H1 (cell line): ENCODE results near the gene DNAH10. TPM values are rescaled to one million over a fixed set of nuclear protein-coding genes. Genes with fewer than 3 reads are reported as not detected.

Experiments
- CTCF ChIA-PET: fragments of 300-600 bp; sonication (Branson Sonifier 250); formaldehyde crosslinking; loops from one replicate; lab custom pipeline; 2021; ENCODE audit not compliant: partially characterized antibody; lab: Charles Lee
- POLR2A ChIA-PET: fragments of 300-600 bp; sonication (Branson Sonifier 250); formaldehyde crosslinking; loops from one replicate; lab custom pipeline; 2021; ENCODE audit warnings: inconsistent platforms; ENCODE audit not compliant: partially characterized antibody; lab: Charles Lee
- DNase-seq, 2 experiments: peaks; one replicate each; pipeline versions ENCODE4 v3.0.0 to v3.0.0-alpha.2; 2010 to 2022; ENCODE audit warnings: low spot score in 2 of 2, low read depth in 1 of 2, mixed read lengths in 1 of 2
- FAIRE-seq: peaks from 2 replicates; lab custom pipeline; 2011; peaks lifted over from hg19 to GRCh38; lab: Jason Lieb, UNC
- H2AFZ ChIP-seq: 2 replicates; pipeline ENCODE4 v1.8.1; 2012; ENCODE audit warnings: low read length, inconsistent platforms
- H2AK5ac ChIP-seq: 2 replicates; pipeline ENCODE4 v1.6.1; 2013; ENCODE audit warnings: low read depth, low read length
- H2BK120ac ChIP-seq: replicated peaks from 2 replicates; pipeline ENCODE3; 2013; ENCODE audit warnings: low read depth, low read length, inconsistent platforms
- H2BK12ac ChIP-seq: 2 replicates; pipeline ENCODE4 v1.6.1; 2013; ENCODE audit warnings: low read depth, low read length
- H2BK15ac ChIP-seq: 2 replicates; pipeline ENCODE4 v1.6.1; 2013; ENCODE audit warnings: low read length
- H2BK20ac ChIP-seq: 2 replicates; pipeline ENCODE4 v1.6.1; 2013; ENCODE audit warnings: low read length
- H2BK5ac ChIP-seq: 2 replicates; pipeline ENCODE4 v1.6.1; 2013; ENCODE audit warnings: low read depth, low read length
- H3K14ac ChIP-seq: 2 replicates; pipeline ENCODE4 v1.6.1; 2013; ENCODE audit warnings: inconsistent platforms; ENCODE audit not compliant: insufficient read length
- H3K18ac ChIP-seq: 2 replicates; pipeline ENCODE4 v1.6.1; 2013; ENCODE audit warnings: low read length; ENCODE audit errors: extremely low read depth
- H3K23ac ChIP-seq: 2 replicates; pipeline ENCODE4 v1.6.1; 2013; ENCODE audit warnings: inconsistent platforms; ENCODE audit not compliant: insufficient read length
- H3K23me2 ChIP-seq: 2 replicates; pipeline ENCODE4 v1.6.1; 2013; ENCODE audit warnings: low read depth, low read length
- H3K27ac ChIP-seq: 2 replicates; pipeline ENCODE4 v1.6.1; 2011; ENCODE audit warnings: low read depth, low read length, inconsistent platforms
- H3K27me3 ChIP-seq, 4 experiments: replicated peaks in 1 of 4; 1 replicate in 1 of 4; 2 replicates in 3 of 4; pipeline versions ENCODE4 v1.6.1 to v1.8.1; 2011 to 2013; ENCODE audit warnings: low read length in 3 of 4, mild to moderate bottlenecking in 3 of 4, inconsistent platforms in 2 of 4, mixed read lengths in 2 of 4, moderate library complexity in 1 of 4; ENCODE audit not compliant: control insufficient read depth in 3 of 4, insufficient read depth in 3 of 4; ENCODE audit errors: extremely low read depth in 1 of 4
- H3K36me3 ChIP-seq, 4 experiments: 2 replicates each; pipeline versions ENCODE4 v1.6.1 to v1.8.1; 2011 to 2013; ENCODE audit warnings: mild to moderate bottlenecking in 4 of 4, low read length in 3 of 4, moderate library complexity in 2 of 4, control low read depth in 1 of 4, inconsistent platforms in 1 of 4; ENCODE audit not compliant: insufficient read depth in 4 of 4, control insufficient read depth in 2 of 4
- H3K4ac ChIP-seq: replicated peaks from 2 replicates; pipeline ENCODE3; 2013; ENCODE audit warnings: low read length, low read depth, mixed read lengths, inconsistent platforms; ENCODE audit not compliant: insufficient read length
- H3K4me1 ChIP-seq, 4 experiments: replicated peaks in 1 of 4; 1 replicate in 1 of 4; 2 replicates in 3 of 4; pipeline versions ENCODE4 v1.6.1 to v1.8.1; 2011 to 2013; ENCODE audit warnings: low read length in 3 of 4, inconsistent platforms in 2 of 4, mixed read lengths in 1 of 4; ENCODE audit not compliant: insufficient read depth in 4 of 4, control insufficient read depth in 3 of 4
- H3K4me2 ChIP-seq, 2 experiments: 2 replicates each; pipeline versions ENCODE4 v1.6.1 to v1.8.1; 2011 to 2013; ENCODE audit warnings: low read depth in 2 of 2, low read length in 2 of 2, control low read depth in 1 of 2, inconsistent platforms in 1 of 2, mild to moderate bottlenecking in 1 of 2; ENCODE audit not compliant: insufficient read depth in 1 of 2
- H3K4me3 ChIP-seq, 4 experiments: fragments of 200-600, 300-600 bp in 1 of 4; sonication (generic), shearing (Covaris generic), sonication (Bioruptor Twin) in 1 of 4; 2 replicates each; pipeline versions ENCODE4 v1.5.1 to v1.8.1; 2011 to 2016; ENCODE audit warnings: low read length in 4 of 4, low read depth in 3 of 4, control low read depth in 2 of 4, inconsistent platforms in 2 of 4, mild to moderate bottlenecking in 2 of 4, mixed read lengths in 1 of 4, moderate library complexity in 1 of 4; ENCODE audit not compliant: insufficient read depth in 2 of 4; ENCODE audit errors: extremely low read depth in 1 of 4
- H3K56ac ChIP-seq: replicated peaks from 2 replicates; pipeline ENCODE3; 2013; ENCODE audit warnings: low read depth, mild to moderate bottlenecking, mixed read lengths, low read length, inconsistent platforms; ENCODE audit not compliant: insufficient read length
- H3K79me1 ChIP-seq: 2 replicates; pipeline ENCODE4 v1.6.1; 2013; ENCODE audit warnings: low read depth, low read length, control low read depth
- H3K79me2 ChIP-seq, 2 experiments: 2 replicates each; pipeline versions ENCODE4 v1.6.1 to v1.8.1; 2012 to 2013; ENCODE audit warnings: low read length in 2 of 2, mild to moderate bottlenecking in 2 of 2, inconsistent platforms in 1 of 2; ENCODE audit not compliant: insufficient read depth in 2 of 2, control insufficient read depth in 1 of 2
- H3K9ac ChIP-seq, 4 experiments: replicated peaks in 1 of 4; 1 replicate in 1 of 4; 2 replicates in 3 of 4; pipeline versions ENCODE4 v1.6.1 to v1.8.1; 2011 to 2013; ENCODE audit warnings: low read depth in 3 of 4, low read length in 3 of 4, control low read depth in 2 of 4, mild to moderate bottlenecking in 2 of 4, moderate library complexity in 2 of 4, inconsistent platforms in 1 of 4; ENCODE audit errors: extremely low read depth in 1 of 4
- H3K9me3 ChIP-seq, 2 experiments: 2 replicates each; pipeline versions ENCODE4 v1.6.1 to v1.8.1; 2012 to 2013; ENCODE audit warnings: mild to moderate bottlenecking in 2 of 2, moderate library complexity in 2 of 2, control low read depth in 1 of 2, inconsistent platforms in 1 of 2, low read depth in 1 of 2, low read length in 1 of 2, mixed read lengths in 1 of 2; ENCODE audit not compliant: insufficient read depth in 2 of 2
- H4K20me1 ChIP-seq, 2 experiments: replicated peaks in 1 of 2; 2 replicates each; pipeline versions ENCODE3 to v1.8.1; 2011 to 2013; ENCODE audit warnings: inconsistent platforms in 2 of 2, low read length in 2 of 2, mild to moderate bottlenecking in 1 of 2; ENCODE audit not compliant: insufficient read depth in 2 of 2, control insufficient read depth in 1 of 2
- H4K5ac ChIP-seq: 2 replicates; pipeline ENCODE4 v1.6.1; 2013; ENCODE audit warnings: low read length, low read depth, mixed read lengths, inconsistent platforms; ENCODE audit not compliant: insufficient read length
- H4K8ac ChIP-seq: 2 replicates; pipeline ENCODE4 v1.8.0; 2013; ENCODE audit warnings: mild to moderate bottlenecking, moderate library complexity, low read length, inconsistent platforms; ENCODE audit not compliant: insufficient read depth; ENCODE audit errors: extremely low read depth
- H4K91ac ChIP-seq: replicated peaks from 2 replicates; pipeline ENCODE3; 2013; ENCODE audit warnings: low read length, mixed read lengths, inconsistent platforms; ENCODE audit not compliant: insufficient read length
- ATF2 ChIP-seq: IDR thresholded peaks from 2 replicates; pipeline ENCODE4 v1.6.1; 2012; ENCODE audit warnings: low read length, inconsistent platforms
- BRCA1 ChIP-seq: IDR thresholded peaks from 2 replicates; pipeline ENCODE4 v1.6.1; 2012; ENCODE audit warnings: low read depth, low read length, improper control_type of control experiment
- E2F6 ChIP-seq: IDR thresholded peaks from 2 replicates; pipeline ENCODE4 v1.6.1; 2012; ENCODE audit warnings: inconsistent platforms
- FOSL1 ChIP-seq: IDR thresholded peaks from 2 replicates; pipeline ENCODE4 v1.6.1; 2011; ENCODE audit warnings: mild to moderate bottlenecking, low read depth, low read length, moderate library complexity; ENCODE audit not compliant: insufficient read depth
- GABPA ChIP-seq: IDR thresholded peaks from 2 replicates; pipeline ENCODE4 v1.6.1; 2011; ENCODE audit warnings: mild to moderate bottlenecking, low read length, moderate library complexity, borderline replicate concordance; ENCODE audit not compliant: insufficient read depth
- JUND ChIP-seq: IDR thresholded peaks from 2 replicates; pipeline ENCODE4 v1.6.1; 2011; ENCODE audit warnings: mild to moderate bottlenecking, improper control_type of control experiment, low read length
- KDM1A ChIP-seq: fragments of 200-600, 300-600 bp; sonication (generic); IDR thresholded peaks from 2 replicates; pipeline ENCODE4 v1.7.1; 2016; ENCODE audit warnings: mild to moderate bottlenecking, low read length, borderline replicate concordance
- RBBP5 ChIP-seq: IDR thresholded peaks from 2 replicates; pipeline ENCODE4 v1.7.1; 2012; ENCODE audit warnings: low read depth, mild to moderate bottlenecking, inconsistent platforms, low read length, moderate library complexity, borderline replicate concordance
- TBP ChIP-seq: IDR thresholded peaks from 2 replicates; pipeline ENCODE4 v1.6.1; 2011; ENCODE audit warnings: low read depth, low read length, improper control_type of control experiment
- WGBS, 2 experiments: shearing (Covaris generic) in 1 of 2; methylation state at CpG; one replicate each; pipeline versions ENCODE4 v1.1.6 to v1.1.7; 2013 to 2015; ENCODE audit warnings: low lambda C conversion rate in 2 of 2, mixed read lengths in 2 of 2, inconsistent platforms in 1 of 2, low coverage in 1 of 2, missing lambda C conversion rate in 1 of 2; ENCODE audit not compliant: insufficient replicate concordance in 2 of 2, insufficient coverage in 1 of 2, insufficient read length in 1 of 2; ENCODE audit errors: extremely low coverage in 1 of 2, missing lambda C conversion rate in 1 of 2; 5-methylcytosine and 5-hydroxymethylcytosine counted together
- polyA plus RNA-seq, 7 experiments: library from polyadenylated mRNA; depleted of rRNA in 3 of 7; stranded (reverse) in 5 of 7; unstranded in 2 of 7; fragments of >200 nt in 5 of 7; fragments of 200-250 nt in 2 of 7; gene quantifications; 1 replicate in 5 of 7; 2 replicates in 1 of 7; 4 replicates in 1 of 7; pipeline versions ENCODE4 v1.2.1 to v1.2.3, GENCODE V29; 2011 to 2013; ENCODE audit warnings: missing spikeins in 2 of 7, mixed read lengths in 2 of 7
- total RNA-seq: library from RNA; stranded (reverse); fragmentation: NEBNext Ultra II Directional; extraction: Animal tissue kit (Norgen Biotek cat#: 25700); gene quantifications from 2 replicates; pipeline ENCODE4 v1.2.1, GENCODE V29; 2021

Gene DNAH10
- total and polyA plus RNA-seq, 2 of the 8 experiments (the other 6 are each of a cell fraction or from before 2014, with no cell fraction given) = 0.02 to 0.24 TPM

GRCh38 chr12:123854918-123855317, 92.8 kb downstream of the DNAH10 start:
- Histone ChIP-seq H3K56ac (no peak overlapping the region), H4K20me1 (peaks cover 0 to 2% of the 10 kb centered on the region in 2 experiments), H3K79me2 (no peaks in the 10 kb centered on the region), H3K23me2 (no peaks in the 10 kb centered on the region), H3K9ac (no peak overlapping the region), H3K14ac (no peak overlapping the region), H3K36me3 (no peaks in the 10 kb centered on the region), H3K9me3 (no peaks in the 10 kb centered on the region), H3K79me1 (no peaks in the 10 kb centered on the region), H4K8ac (no peak overlapping the region), H2BK5ac (no peak overlapping the region), H2BK120ac (no peak overlapping the region), H2AK5ac (no peak overlapping the region), H3K23ac (no peak overlapping the region), H2BK20ac (no peak overlapping the region), H3K27ac (no peak overlapping the region), H3K27me3 (no peaks in the 10 kb centered on the region), H4K5ac (no peak overlapping the region), H2BK15ac (no peak overlapping the region), H3K18ac (no peak overlapping the region), H3K4ac (no peak overlapping the region), H4K91ac (no peak overlapping the region), H3K4me1 (no peaks in the 10 kb centered on the region), H2BK12ac (no peak overlapping the region), H2AFZ (no peak overlapping the region), H3K4me2 (no peak overlapping the region), H3K4me3 (no peak overlapping the region)
- 80% methylated on average over 6 of the region's 6 CpGs; no CpG with 5 or more reads in 1 of the 2 experiments for WGBS, 2 experiments
- DNase-seq = no peak
- POLR2A ChIA-PET = no interaction called here
- CTCF ChIA-PET = interaction anchor here (0.7 to 1.2 kb wide), 3 partner anchors 10 to 531 kb away, joined by 3 to 4 read pairs (median 3); no protein-coding TSS in a partner anchor
- TF ChIP-seq KDM1A (no peak), ATF2 (no peak), TBP (no peak), FOSL1 (no peak), JUND (no peak), E2F6 (no peak), BRCA1 (no peak), RBBP5 (no peak), GABPA (no peak)
- no peak for FAIRE-seq
